ENCODE data around the gene CSNK1D.

Gene CSNK1D

GRCh38 chr17:82309656-82310570, 36.4 kb upstream of the CSNK1D start:
- Histone ChIP-seq H3K4me3 (ENCODE audit: extremely low read depth, insufficient read depth, low read length, poor library complexity, severe bottlenecking) (no peak overlapping the region), H3K36me3 (ENCODE audit: control insufficient read depth, insufficient read depth, low read length) (no peaks in the 10 kb centered on the region), H3K27ac (ENCODE audit: low read depth, low read length, severe bottlenecking) (no peak overlapping the region), H3K9me3 (ENCODE audit: control insufficient read depth, low read length) (no peaks in the 10 kb centered on the region), H3K4me1 (ENCODE audit: control insufficient read depth, insufficient read depth, low read length, poor library complexity, severe bottlenecking) (no peaks in the 10 kb centered on the region)
- 90 to 94% methylated on average over 22 to 25 of the region's 27 CpGs for WGBS, 2 experiments (ENCODE audit: insufficient coverage in 2 of 2)

- peaks cover 8% of the 10 kb centered on the region for H3K4me1 ChIP-seq (ENCODE audit: control insufficient read depth, insufficient read depth, low read length, poor library complexity, severe bottlenecking)
- no peak overlapping the region for H3K27ac ChIP-seq (ENCODE audit: low read depth, low read length, severe bottlenecking)
- 90 to 93% methylated on average over 11 to 20 of the region's 20 CpGs for WGBS, 2 experiments (ENCODE audit: insufficient coverage in 2 of 2)
- no peaks in the 10 kb centered on the region for H3K9me3 ChIP-seq (ENCODE audit: control insufficient read depth, low read length)
- H3K36me3 ChIP-seq (ENCODE audit: control insufficient read depth, insufficient read depth, low read length) = no peaks in the 10 kb centered on the region
- no peak overlapping the region for H3K4me3 ChIP-seq (ENCODE audit: extremely low read depth, insufficient read depth, low read length, poor library complexity, severe bottlenecking)
These were observed 32.3 kb upstream of the CSNK1D start for GRCh38 chr17:82305727-82306300.

DNA sequence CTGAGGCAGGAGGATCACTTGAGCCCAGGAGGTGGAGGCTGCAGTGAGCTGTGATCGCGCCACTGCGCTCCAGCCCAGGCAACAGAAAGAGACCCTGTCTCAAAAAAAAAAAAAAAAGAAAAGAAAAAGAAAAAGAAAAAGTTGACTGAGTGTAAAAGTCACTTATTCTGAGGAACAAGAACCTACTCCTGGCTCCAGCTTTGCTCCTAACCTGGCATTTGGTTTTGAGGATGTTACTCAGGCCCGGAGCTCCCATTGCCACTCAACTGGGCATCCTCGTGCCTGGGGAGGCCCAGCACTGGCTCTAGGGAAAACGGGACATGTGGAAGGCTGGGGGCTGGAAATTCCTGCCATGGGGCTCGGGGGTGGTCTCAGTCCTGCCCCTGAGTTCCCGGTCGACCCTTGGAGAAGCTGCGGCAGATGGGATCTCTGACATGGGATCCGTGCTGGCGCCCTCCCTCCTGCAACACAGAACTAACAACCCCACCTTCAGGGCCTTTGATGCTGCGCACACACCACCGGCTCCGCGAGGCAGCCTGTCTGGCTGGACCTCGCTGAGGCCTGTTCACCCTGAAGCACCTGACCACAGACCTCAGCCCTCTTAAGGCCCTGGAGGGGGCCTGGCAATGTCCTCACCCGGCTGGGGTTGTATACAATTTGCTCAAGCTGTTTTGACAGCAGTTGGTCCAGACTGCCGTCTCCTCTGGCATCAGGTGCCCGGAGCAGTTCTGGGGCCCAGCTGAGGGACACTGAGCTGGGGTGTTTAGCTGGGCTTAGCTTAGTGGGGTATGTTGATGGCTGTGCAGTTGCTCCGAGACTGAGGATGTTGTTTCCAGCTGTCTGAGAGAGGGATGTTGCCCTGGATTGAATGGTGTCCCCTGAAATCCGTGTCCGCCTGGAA, 31.6 kb upstream of the CSNK1D start:
- WGBS, 2 experiments (ENCODE audit: insufficient coverage in 2 of 2) = 86 to 88% methylated on average over 19 to 23 of the region's 23 CpGs
- Histone ChIP-seq H3K36me3 (ENCODE audit: control insufficient read depth, insufficient read depth, low read length) (no peaks in the 10 kb centered on the region), H3K4me1 (ENCODE audit: control insufficient read depth, insufficient read depth, low read length, poor library complexity, severe bottlenecking) (peaks cover 8% of the 10 kb centered on the region), H3K4me3 (ENCODE audit: extremely low read depth, insufficient read depth, low read length, poor library complexity, severe bottlenecking) (no peak overlapping the region), H3K9me3 (ENCODE audit: control insufficient read depth, low read length) (no peaks in the 10 kb centered on the region), H3K27ac (ENCODE audit: low read depth, low read length, severe bottlenecking) (no peak overlapping the region)

DNA sequence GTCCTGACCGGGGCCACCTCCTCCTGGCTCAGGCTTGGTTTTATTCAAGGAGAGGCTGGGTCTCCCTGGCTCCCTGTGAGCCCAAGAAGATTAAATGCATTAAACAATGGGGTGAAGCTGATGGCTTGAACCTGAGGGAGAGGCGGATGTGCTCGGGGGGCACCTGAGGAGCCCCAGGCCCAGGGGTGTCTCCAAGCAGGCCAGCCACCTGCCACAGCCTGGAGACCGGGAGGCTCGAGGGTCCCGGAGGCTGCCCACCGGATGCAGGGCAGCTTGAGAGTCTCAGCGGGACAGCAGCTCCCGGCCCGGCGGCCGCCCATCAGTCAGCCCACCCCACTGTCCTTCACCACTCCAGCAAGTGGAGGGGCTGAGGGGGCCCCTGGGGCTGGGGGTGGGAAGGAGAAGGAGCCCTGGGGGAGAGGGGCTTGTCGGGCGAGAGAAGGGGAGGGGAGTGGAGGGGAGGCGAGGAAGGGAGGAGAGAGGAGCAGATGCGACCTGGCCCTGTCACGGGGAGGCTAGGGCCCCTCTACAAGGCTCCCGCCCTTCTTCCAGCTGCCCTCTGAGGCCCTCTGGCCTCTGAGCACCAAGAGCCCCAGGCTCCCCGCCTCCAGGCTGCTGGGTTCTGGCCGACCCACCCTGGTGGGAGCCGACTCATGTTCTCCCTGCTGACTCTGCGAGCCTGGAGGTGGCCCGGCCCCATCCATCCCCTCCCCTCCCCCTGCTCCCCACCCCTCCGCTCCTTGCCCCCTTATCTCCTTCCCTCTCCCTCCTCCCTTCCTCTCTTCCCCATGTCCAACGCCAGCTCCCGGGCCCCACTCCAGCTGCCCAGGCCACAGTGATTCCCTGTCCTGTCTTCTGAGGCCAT, 30.7 kb upstream of the CSNK1D start:
- no peak overlapping the region for H3K27ac ChIP-seq (ENCODE audit: low read depth, low read length, severe bottlenecking)
- 74 to 82% methylated on average over 10 to 14 of the region's 26 CpGs for WGBS, 2 experiments (ENCODE audit: insufficient coverage in 2 of 2)
- no peak overlapping the region for H3K4me3 ChIP-seq (ENCODE audit: extremely low read depth, insufficient read depth, low read length, poor library complexity, severe bottlenecking)

GRCh38 chr17:82302991-82303943, 29.8 kb upstream of the CSNK1D start:
- Histone ChIP-seq H3K4me1 (ENCODE audit: control insufficient read depth, insufficient read depth, low read length, poor library complexity, severe bottlenecking) (peaks cover 8% of the 10 kb centered on the region), H3K4me3 (ENCODE audit: extremely low read depth, insufficient read depth, low read length, poor library complexity, severe bottlenecking) (no peak overlapping the region), H3K36me3 (ENCODE audit: control insufficient read depth, insufficient read depth, low read length) (no peaks in the 10 kb centered on the region), H3K9me3 (ENCODE audit: control insufficient read depth, low read length) (no peaks in the 10 kb centered on the region), H3K27ac (ENCODE audit: low read depth, low read length, severe bottlenecking) (no peak overlapping the region)
- 89 to 94% methylated on average over 28 to 32 of the region's 35 CpGs for WGBS, 2 experiments (ENCODE audit: insufficient coverage in 2 of 2)

More for the DNA sequence above, 30.7 kb upstream of the CSNK1D start:
- H3K4me1 ChIP-seq (ENCODE audit: control insufficient read depth, insufficient read depth, low read length, poor library complexity, severe bottlenecking) = peaks cover 8% of the 10 kb centered on the region
- no peaks in the 10 kb centered on the region for H3K9me3 ChIP-seq (ENCODE audit: control insufficient read depth, low read length)
- no peaks in the 10 kb centered on the region for H3K36me3 ChIP-seq (ENCODE audit: control insufficient read depth, insufficient read depth, low read length)

DNA sequence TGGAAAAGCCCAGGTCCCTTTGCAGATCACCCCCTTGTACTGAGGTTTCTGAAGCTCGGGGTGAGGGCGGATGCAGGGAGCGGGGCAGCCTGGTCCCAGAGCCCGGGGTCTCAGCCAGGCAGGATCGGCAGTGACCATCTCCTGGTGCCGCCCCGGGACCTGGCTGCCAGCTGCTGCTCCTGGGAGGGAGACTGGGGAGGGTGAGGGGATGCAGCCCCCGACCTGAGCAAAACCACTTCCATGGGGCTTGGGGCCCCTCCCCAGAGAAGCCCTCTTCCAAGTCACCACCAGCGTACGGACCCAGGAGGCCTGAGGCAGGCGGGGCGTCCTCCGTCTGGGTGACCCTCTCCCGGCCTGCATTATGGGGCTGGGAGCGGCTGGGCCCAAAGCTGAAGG, 29.1 kb upstream of the CSNK1D start:
- Histone ChIP-seq H3K27ac (ENCODE audit: low read depth, low read length, severe bottlenecking) (no peak overlapping the region), H3K9me3 (ENCODE audit: control insufficient read depth, low read length) (no peaks in the 10 kb centered on the region), H3K4me3 (ENCODE audit: extremely low read depth, insufficient read depth, low read length, poor library complexity, severe bottlenecking) (no peak overlapping the region), H3K36me3 (ENCODE audit: control insufficient read depth, insufficient read depth, low read length) (no peaks in the 10 kb centered on the region), H3K4me1 (ENCODE audit: control insufficient read depth, insufficient read depth, low read length, poor library complexity, severe bottlenecking) (peaks cover 12% of the 10 kb centered on the region)
- 92 to 95% methylated on average over 9 to 14 of the region's 15 CpGs for WGBS, 2 experiments (ENCODE audit: insufficient coverage in 2 of 2)

DNA sequence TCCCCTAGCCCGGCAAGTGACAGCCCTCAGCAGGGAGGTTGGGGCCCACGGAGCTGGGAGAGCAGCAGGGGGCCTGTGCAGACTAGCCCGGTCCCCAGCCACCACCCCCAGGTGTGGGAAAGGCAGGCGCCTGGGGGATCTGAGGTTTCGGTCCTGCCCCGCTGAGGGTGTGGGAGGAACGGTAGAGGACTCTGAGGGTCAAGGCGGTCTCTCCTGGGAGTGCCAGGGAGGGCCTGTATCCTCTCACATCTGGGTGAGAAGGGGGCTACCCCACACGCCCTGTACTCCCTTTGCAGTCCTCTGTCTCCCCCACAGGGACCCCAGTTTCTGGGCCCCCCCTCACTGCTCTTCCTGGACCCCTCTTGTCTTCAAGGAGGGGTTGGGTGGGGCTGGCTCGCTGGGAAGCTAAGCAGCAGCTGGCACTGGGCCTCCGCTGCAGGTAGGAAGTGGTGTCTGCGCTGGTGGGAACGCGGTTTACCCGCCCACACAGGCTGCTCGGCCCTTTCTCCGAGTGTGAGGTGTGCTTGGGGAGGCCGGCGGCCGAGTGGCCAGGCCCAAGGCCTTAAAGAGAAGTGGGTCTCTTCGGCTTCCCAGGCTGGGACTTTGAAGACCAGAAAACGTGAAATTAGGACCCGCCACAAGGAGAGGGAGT, 28.5 kb upstream of the CSNK1D start:
- no peak overlapping the region for H3K27ac ChIP-seq (ENCODE audit: low read depth, low read length, severe bottlenecking)
- 85 to 90% methylated on average over 17 to 19 of the region's 23 CpGs for WGBS, 2 experiments (ENCODE audit: insufficient coverage in 2 of 2)
- H3K9me3 ChIP-seq (ENCODE audit: control insufficient read depth, low read length) = no peaks in the 10 kb centered on the region
- no peak overlapping the region for H3K4me3 ChIP-seq (ENCODE audit: extremely low read depth, insufficient read depth, low read length, poor library complexity, severe bottlenecking)
- peaks cover 16% of the 10 kb centered on the region for H3K4me1 ChIP-seq (ENCODE audit: control insufficient read depth, insufficient read depth, low read length, poor library complexity, severe bottlenecking)
- H3K36me3 ChIP-seq (ENCODE audit: control insufficient read depth, insufficient read depth, low read length) = no peaks in the 10 kb centered on the region

DNA sequence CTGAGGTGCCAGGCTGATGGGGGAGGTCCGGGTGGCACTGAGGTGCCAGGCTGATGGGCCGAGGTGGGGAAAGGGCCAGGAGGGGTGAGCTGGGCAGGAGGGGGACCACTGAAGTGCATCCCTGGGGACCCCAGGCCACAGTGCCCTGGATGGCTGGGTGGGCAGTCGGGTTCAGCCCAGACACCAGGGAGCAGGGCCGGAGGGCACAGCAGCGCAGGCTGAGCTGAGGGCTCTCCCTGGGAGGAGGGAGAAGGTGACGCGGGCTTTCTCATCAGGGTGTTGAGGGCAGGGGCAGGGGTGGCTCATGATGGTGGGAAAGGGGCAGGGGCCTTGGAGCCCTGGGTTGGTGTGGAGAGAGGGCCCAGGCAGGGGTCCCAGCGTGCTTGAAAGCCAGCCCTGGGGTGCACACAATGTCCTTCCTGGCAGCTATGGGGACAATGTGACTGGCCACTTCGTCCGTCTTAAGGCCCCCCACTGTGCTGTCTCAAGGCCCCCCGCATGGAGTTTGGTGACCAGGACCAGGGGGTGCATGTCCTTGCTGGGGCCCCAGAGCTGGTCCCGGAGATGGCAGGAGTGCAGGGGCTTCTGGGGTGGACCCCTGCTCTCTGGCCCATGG, 27.9 kb upstream of the CSNK1D start:
- Histone ChIP-seq H3K27ac (ENCODE audit: low read depth, low read length, severe bottlenecking) (no peak overlapping the region), H3K4me1 (ENCODE audit: control insufficient read depth, insufficient read depth, low read length, poor library complexity, severe bottlenecking) (peaks cover 16% of the 10 kb centered on the region), H3K4me3 (ENCODE audit: extremely low read depth, insufficient read depth, low read length, poor library complexity, severe bottlenecking) (no peak overlapping the region), H3K36me3 (ENCODE audit: control insufficient read depth, insufficient read depth, low read length) (no peaks in the 10 kb centered on the region), H3K9me3 (ENCODE audit: control insufficient read depth, low read length) (no peaks in the 10 kb centered on the region)
- 82 to 93% methylated on average over 7 to 12 of the region's 12 CpGs for WGBS, 2 experiments (ENCODE audit: insufficient coverage in 2 of 2)

All from mesodermal cell (in vitro differentiated cells).